HG02610 (cell line): ENCODE results near the gene BPIFB2.

Experiments
- ATAC-seq: cut with Tn5 transposase; IDR thresholded peaks from one replicate; pipeline ENCODE4 v1.9.1; 2021; ENCODE audit warnings: mild to moderate bottlenecking, moderate library complexity; ENCODE audit not compliant: unreplicated experiment

The BPIFB2 gene

DNA sequence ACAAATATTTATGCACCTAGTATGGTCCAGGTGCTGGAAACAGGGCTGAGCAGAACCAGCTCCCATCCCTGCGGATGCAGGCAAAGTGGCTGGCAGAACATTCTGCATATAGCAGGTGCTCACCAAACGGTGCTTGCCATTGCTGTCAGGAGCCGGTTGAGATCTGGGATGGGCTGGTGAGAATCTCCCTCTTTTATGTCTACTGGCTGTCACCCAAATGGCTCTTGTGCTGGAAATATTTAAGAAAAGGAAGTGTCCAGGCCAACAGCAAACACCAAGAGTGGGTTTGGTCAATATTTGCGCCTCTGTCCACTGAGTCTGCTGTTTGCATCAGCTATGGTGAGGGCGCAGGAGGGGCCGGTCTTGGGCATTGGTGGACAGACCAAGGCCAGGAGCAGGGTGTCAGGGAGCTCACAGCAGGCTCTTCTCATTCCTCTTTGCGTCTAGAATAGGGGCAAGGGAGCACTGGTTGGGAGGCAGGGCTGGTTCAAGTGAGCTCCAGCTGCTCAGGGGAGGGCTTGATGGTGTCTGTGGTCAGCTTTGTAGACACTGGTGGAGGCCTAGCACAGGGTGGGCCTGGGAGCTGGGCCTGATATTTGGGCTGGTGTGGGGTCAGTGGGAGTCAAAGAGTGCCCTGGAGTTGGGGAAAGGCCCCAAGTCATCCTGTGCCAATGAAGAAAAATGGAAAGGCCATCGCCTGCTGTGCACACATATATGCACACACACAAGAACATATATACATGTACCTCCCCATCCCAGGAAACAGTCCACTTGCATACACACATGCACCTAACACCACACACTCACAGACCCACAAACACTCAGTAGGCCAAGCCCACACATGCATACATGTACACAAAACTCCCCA is 1.4 kb upstream of the BPIFB2 start:
- ATAC-seq: no peak

DNA sequence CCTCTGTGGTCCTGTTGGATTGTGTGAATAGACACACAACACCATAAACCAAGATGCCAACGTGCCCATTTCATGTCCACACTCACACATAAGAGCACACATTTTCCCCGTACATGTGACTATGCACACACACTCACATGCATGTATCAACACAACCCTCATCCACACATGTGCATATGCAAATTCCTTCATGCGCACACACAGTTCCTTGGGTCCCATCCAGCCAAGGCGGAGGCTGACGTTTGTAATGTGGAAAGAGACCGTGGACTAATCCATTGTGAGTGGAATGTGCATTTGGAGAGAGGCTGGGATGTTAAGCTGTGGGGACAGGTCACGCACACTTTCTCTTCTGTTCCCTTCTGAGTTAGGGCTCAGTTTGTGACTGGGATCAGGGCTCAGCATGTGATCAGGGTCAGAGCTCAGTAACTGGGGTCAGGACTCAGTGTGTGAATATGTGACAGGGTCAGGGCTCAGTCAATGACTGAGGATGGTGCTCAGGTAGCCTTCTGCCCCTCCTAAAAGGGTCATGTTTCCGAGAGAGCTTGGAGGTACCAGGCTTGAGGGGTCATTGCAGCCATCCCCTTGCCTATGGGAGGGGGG is 628 bp upstream of the BPIFB2 start:
- ATAC-seq: no peak

- no peak for ATAC-seq
Observed at GRCh38 chr20:33008336-33009213, 1.1 kb downstream of the BPIFB2 start.

DNA sequence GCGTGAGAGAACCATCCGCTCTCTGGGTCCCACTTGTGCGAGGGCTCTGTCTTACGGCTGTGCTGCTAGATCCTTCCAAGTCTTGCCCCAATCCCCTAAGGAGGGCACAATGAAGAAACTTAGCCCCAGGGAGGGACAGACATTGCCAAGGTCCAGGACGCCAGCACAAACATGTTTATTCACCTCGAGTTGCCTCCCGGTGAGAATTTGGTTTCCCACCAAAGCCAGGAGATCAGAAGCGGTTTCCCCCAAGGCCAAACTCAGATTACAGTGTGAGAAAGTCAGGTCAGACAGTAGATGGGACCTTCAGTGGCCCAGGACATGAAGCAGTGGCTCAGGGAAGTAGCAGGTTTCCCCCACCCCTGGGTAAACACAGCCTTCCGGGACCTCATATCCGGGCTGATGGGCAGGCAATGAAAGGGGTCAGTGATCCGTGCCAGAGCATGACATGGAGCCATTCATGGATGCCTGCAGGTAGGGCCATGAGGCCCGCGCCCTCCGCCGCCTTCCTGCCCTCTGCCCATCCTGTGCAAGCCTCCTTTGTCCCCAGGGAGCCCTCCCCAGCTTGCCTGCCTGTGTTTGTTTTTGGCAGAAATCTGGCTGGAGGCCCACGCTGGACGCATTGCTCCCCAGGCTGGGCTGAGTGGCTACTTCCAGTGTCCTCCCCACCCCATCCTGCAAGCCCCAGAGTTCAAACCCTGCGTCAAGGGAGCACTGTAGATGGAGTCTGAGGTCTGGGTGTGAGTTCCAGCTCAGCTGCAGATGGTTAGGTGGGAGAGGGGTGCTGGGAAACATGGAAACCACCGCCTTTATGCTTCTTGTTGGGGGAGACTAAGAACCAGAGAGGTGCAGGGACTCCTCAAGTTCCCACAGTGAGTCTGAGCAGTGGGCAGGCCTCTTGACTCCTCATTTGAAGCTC is 2.0 kb downstream of the BPIFB2 start:
- no peak for ATAC-seq

DNA sequence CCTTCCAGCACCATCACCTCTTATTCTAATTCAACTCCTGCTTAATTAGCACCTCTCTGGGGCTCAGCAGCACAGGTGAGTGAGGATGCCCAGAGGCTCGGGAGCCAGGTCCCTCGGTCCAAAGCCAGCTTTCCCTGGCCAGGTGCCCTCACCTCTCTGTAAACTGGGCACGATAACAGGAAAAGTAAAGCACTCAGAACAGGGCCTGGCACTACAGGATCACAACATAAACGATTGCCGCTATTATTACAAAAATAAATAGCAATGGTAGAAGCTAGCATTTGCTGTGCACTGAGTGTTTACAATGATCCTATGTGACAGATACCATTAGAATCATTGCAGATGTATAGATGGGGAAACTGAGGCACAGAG is 2.6 kb downstream of the BPIFB2 start:
- no peak for ATAC-seq

GRCh38 chr20:33010674-33011449 is 3.4 kb downstream of the BPIFB2 start:
- ATAC-seq: no peak

DNA sequence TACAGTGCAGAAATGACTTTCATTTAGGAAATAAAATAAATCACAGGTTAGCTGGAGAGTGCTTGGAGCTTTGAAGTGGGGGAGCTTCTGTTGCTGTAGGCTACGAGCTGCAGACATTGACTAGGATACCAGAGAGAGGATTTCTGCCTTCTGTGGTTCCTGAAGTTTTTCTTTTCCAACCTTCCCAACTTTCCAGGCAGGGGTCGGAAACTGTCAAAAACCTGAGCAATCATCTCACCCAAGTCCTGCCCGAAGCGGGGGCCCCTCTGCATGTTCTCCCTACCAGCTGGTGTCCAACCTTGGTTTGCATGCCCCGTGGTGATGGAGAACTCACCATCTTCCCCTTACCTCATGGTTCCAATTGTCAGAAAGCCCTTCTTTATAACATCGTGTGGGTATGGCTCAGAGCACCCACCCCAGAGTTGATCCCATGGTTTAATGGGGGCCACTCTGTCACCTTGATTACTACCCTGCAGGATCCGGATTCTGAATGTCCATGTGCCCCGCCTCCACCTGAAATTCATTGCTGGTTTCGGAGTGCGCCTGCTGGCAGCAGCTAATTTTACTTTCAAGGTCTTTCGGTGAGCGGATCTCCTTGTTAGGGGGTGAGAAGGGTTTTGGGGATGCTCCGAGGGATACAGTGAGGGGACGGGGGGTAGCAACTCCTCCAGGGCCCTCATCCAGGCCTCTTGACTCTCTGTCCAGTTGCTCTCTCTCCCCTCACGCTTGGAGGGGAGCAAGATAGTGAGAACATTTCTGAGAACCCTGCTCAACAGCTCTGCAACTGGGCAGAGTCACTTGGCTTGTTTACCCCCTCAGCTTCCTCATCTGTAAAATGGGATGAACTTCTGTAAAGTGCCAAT is 5.1 kb downstream of the BPIFB2 start:
- no peak for ATAC-seq

GRCh38 chr20:33013701-33014326 is 6.3 kb downstream of the BPIFB2 start:
- ATAC-seq: no peak

GRCh38 chr20:33014336-33015113 is 7.0 kb downstream of the BPIFB2 start:
- ATAC-seq: no peak

DNA sequence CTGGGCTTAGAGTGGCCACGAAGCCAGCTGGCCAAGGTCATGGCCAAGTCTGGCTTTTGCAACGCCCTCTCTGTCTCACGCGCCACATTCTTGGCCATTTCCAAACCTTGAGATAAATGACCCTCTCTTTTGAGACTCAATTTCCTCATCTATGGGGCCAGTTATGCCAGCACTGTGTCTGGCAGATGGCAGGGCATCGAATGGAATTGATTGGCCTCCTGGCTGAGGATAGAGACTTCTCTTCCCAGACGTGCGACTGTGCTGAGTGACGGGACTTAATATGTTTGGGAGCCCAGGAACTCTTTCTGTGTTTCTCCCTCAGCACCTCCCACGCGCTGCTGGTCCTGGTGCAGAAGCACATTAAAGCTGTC is 7.6 kb downstream of the BPIFB2 start:
- ATAC-seq: no peak

GRCh38 chr20:33015700-33016580 is 8.4 kb downstream of the BPIFB2 start:
- ATAC-seq: no peak

- ATAC-seq: no peak
Observed at GRCh38 chr20:33016581-33017109, 9.1 kb downstream of the BPIFB2 start.

- no peak for ATAC-seq
Observed at GRCh38 chr20:33017542-33017941, 10.0 kb downstream of the BPIFB2 start.

- ATAC-seq: no peak
Observed at GRCh38 chr20:33018169-33018931, 10.8 kb downstream of the BPIFB2 start.

DNA sequence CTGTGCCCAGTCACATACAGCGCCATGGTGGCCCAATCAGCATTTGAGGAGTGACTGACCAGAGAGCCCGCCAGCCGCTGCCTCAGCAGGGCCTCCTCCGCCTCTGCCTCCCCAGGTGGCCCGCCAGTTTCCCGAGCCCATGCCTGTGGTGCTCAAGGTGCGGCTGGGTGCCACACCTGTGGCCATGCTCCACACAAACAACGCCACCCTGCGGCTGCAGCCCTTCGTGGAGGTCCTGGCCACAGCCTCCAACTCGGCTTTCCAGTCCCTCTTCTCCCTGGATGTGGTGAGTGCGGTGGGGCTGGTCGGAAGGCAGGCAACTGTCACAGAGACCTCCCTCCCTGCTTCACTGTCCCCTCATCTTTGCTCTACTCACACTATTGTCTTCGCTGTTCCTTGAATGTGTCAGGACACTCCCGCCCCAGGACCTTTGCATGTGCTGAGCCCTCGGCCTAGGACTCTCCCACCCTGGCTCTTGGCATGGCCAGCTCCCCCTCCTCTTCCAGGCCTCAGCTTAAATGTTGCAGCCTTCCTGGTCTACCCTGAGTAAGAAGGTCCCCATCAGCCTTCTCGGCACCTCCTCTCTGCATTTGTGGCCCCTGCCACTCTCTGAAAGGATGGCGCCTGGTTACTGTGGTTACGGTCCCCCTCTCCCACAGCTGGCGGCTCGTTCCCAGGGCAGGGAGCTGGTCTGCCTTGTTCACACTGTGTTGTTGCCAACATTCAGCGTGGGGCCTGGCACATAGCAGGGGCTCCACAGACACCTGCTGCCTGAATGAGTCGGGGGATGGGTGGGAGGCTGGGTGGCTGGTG is 12.2 kb downstream of the BPIFB2 start:
- no peak for ATAC-seq
